ENCODE results near the gene SERPIND1. TPM values are rescaled to one million over a fixed set of nuclear protein-coding genes. Genes with fewer than 3 reads are reported as not detected.
"Not testable (repeated sequence)": the region's sequence is repeated elsewhere in the genome, so short reads cannot be mapped to it uniquely, and the experiment has no call there.

The SERPIND1 gene, protein sequence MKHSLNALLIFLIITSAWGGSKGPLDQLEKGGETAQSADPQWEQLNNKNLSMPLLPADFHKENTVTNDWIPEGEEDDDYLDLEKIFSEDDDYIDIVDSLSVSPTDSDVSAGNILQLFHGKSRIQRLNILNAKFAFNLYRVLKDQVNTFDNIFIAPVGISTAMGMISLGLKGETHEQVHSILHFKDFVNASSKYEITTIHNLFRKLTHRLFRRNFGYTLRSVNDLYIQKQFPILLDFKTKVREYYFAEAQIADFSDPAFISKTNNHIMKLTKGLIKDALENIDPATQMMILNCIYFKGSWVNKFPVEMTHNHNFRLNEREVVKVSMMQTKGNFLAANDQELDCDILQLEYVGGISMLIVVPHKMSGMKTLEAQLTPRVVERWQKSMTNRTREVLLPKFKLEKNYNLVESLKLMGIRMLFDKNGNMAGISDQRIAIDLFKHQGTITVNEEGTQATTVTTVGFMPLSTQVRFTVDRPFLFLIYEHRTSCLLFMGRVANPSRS
- total RNA-seq: 1.6 TPM

DNA sequence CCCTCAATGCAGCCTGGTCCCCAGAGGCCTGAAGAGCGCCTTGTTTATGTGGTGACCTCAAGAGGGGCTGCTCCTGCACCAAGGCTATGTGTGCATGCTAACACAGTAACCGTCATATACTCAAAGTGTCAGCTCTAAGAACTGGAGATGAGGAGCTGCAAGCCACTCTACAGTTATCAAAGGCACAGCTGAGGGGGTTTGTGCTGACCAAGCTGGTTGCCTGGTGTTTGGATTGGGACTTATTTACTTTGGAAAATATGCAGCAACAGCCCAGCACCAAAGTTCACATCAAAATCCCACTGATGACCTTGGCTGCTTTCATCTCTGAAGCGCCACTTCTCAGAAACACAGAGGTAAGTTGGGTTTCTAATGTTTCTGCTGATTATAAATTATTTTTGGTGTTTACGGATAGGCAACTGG is at the start of gene SERPIND1:
Gene SERPIND1 (plus strand): TSS at position 321 of the 420 bp plus-strand sequence. CDS start 5,200 bp downstream, outside the sequence.
- no peak for ATAC-seq
- intact Hi-C loops (cut with DNase I): no loop called here
- no peak for DNase-seq (ENCODE audit: low spot score)

DNA sequence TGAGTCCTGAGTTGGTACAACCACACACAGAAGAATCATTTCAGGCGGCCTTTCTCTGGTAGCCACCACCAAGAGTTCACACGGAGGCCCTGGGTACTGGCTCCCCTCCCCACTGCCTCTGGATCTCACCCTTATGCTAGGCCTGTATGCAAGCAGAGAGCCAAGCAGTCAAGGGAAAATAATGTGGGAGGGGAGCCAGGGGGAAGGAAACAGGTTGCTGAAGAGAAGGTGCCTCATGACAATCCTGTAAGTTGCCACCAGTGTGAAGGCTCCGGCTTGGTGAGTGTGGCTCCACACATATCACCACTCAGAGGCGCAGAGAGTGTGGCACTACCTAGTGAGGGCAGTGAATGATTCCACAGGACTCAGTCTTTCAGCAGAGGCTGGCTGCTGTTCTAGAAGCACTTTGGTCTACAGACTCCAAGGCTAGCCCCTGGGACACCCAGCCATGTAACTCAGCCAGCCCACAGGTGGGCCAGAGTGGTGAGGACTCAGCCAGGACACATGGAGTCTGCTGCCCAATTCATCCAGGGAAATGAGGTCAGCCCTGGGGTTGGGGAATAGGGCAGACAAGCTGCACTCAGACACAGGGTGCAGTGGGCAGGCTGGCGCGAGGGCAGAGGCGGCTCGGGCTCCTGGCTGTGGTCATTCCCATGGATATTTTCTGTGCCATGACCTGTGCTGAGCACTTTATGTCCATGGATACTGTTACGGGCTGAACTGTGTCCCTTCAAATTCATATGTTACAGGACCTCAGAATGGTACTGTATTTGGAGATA is 49.0 kb upstream of the SERPIND1 start:
- DNase-seq (ENCODE audit: low spot score) (no peak), ATAC-seq (no peak)
- intact Hi-C loops (cut with DNase I): no loop called here

DNA sequence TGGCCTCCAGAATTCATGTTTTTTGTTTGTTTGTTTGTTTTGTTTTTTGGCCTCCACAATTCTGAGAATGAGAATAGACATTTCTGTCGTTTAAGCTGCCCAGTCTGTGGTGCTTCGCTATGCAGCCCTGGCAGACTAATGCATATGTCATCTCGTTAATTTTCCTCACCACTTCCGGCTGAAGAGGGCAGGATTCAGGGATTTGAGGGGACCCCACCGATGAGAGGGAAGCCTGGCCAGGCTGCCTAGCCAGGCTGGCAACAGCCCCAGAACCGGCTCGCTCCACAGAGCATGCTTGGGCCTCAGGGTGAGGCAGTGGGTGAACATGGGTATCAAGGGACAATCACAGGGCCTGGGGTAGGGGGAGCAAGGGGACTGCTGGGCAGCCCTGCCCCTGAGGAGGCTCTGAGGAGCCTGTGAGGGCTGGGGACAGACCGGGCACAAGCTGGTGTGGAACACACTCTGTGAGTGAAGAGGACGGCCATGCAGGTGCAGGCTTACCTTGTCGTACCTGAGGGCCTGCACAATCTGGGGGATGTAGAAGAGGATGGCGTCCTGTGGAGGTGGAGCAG is 47.8 kb upstream of the SERPIND1 start:
- ATAC-seq: no peak
- intact Hi-C loops (cut with DNase I): no loop called here
- no peak for DNase-seq (ENCODE audit: low spot score)

DNA sequence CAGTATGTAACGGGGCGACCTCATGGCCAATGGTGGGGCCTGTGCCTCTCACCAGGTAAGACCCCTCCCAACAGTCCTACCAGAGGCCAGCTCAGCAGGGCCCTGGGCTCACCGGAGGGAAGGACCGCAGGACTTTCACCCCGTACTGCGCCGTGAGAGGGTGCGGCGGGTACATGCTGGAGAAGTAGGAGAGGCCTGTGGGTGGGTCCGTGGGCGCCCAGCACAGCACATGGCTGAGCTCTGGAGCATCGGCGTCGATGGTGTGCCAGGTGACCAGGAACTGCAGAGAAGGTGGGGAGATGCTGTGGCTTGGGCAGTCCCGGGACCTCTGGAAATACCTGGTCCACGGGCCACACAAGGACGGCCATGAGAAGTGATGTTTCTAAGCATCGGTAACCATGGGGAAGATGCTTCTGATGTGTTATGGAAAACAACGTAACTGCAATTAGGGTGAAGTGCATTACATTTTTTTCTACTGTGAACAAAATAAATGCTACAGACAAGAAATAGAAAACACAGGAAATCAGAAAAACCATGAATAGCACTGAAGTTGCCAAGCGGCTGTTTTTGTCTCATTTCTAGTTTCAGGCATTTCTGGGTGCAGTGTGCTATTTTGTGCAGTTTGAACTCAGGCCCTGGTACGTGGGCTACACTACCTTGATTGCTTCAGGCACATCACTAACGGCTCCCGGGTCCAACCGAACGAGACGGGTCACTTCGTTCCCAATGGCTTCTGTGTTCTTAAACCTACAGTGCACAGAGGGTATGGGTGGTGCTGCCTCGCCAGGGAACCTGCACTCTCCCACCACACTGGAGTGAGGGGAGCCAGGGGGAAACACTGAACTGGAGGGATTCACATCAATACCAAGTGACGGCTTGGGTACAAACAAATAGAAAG is 46.5 kb upstream of the SERPIND1 start:
- no peak for ATAC-seq

DNA sequence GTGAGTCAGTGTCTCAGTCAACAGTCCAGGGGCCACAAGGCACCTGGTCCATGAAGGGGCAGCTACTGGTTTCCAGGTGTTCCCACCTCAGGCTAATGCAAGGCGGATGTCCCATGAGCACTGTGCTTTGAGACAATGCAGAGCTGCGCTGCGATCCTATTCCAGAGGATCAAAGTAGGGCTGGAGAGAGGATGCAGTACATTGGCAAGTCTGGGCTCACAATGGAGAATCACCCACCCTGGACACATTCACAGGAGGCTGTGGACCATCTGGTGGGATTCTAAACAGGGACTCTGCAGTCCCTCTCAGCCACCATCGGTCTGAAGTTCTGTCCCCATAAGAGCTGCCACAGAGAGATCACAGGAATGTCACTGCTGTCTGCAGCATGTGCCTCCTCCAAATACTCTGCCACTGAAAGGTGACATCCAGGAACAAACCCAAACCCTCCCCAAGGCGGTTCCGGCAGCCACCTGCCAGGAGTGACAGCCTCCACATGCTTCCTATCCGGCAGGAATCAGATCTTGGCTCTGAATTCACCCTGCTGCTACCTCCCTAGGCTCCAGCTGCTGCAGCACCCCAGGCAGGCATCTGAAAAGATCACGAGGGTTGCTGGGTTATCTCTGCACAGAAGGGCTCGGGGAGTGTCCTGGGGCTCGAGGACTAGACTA is 45.3 kb upstream of the SERPIND1 start:
- DNase-seq (ENCODE audit: low spot score): no peak
- ATAC-seq: no peak
- intact Hi-C loops (cut with DNase I): no loop called here

More for the DNA sequence above, 46.5 kb upstream of the SERPIND1 start:
- intact Hi-C loops (cut with DNase I): no loop called here
- DNase-seq (ENCODE audit: low spot score): no peak

DNA sequence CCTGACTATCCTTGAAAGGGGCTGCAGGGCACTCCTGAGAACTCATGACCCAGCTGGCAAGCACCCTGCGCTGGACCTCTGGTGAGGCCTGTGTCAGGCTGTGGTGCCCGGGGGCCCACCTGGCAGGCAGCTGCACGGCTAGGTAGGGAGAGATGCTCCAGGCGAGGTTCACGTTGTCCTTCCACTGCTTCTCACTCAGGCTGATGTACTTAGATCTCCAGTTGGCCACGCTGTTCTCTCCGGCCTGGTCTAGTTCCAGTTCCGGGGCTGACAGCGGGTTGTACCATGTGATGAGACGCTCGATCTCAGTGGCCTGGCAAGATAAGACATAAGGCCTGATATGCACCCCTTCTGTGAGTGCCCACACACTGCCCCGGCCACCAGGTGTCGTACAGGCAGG is 44.7 kb upstream of the SERPIND1 start:
- ATAC-seq: no peak
- intact Hi-C loops (cut with DNase I): no loop called here
- DNase-seq (ENCODE audit: low spot score): no peak

DNA sequence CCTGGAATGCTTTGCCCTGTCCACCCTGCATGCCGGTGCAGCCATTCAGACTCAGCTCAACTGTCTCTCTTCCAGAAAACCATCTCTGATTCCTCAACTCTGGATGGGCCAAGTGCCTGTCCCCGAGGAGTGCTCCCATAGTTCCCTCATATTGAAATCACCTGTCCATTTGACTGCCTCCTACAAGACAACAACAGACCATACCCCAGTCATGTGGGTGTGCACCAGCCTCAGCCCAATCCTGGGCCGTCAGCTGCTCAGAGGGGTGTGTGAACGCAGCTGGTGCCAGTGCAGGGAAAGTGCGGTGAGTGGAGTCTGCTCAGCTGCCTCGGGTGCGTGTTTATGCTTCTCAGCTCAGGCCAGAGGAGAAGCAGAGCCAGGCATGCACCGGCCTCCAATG is 41.5 kb upstream of the SERPIND1 start:
- ATAC-seq; DNase-seq (ENCODE audit: low spot score); intact Hi-C loops (cut with DNase I): not testable (repeated sequence)

DNA sequence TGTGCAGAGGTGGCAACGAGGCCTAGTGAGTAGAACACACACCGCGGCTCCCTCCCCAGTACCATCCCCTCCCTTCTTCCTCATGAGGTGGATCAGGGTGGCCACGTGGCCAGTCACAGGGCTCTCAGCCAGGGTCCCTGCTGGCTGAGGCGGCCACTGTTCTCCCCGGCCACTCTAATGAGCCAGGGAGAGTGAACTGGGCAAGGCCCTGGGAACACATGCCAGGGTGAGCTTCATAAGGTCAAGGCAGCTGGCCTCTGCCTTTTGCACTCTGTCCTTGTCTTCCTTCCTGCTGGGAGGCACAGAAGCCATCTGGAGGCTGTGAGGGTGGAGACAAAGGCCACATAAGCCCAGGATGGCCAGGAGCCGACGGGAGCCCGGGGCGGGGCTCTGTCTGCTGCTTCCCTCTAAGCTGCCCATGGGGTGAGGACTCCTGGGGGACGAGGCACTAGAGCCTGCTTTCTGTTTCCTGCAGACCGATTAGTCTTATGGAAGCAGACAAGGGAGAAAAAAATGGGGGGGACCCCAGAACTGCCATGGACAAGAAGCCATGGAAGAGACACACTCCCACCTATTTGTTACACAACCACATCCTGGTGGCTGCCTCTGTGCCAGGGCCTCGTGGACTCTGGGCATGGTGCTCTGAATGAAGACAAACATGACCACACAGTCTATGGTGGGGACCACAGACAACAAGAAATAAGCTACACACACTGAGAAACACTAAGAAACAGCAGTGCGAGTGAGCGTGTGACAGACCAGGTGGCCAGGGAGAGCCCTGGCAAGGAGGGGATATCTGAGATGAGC is 38.4 kb upstream of the SERPIND1 start:
- ATAC-seq: peak; percentile 44
- DNase-seq (ENCODE audit: low spot score); intact Hi-C loops (cut with DNase I): not testable (repeated sequence)

DNA sequence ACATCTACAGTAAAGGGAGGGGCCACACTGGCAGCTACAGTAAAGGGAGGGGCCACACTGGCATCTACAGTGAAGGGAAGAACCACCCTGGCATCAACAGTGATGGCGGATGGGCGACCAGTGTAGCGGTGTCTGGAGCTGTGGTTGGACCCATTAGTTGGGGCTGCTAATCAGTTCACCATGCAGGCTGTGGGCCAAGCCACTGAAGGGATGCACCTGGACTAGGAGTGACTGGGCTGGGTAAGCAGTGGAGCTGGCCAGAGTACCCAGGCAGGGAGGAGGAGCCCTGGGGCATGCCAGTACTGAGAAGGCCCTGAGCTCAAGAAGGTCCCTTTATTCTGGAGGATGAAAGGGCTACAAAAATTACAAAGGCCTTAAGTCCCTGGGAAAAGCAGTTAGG is 37.0 kb upstream of the SERPIND1 start:
- DNase-seq (ENCODE audit: low spot score); ATAC-seq; intact Hi-C loops (cut with DNase I): not testable (repeated sequence)

DNA sequence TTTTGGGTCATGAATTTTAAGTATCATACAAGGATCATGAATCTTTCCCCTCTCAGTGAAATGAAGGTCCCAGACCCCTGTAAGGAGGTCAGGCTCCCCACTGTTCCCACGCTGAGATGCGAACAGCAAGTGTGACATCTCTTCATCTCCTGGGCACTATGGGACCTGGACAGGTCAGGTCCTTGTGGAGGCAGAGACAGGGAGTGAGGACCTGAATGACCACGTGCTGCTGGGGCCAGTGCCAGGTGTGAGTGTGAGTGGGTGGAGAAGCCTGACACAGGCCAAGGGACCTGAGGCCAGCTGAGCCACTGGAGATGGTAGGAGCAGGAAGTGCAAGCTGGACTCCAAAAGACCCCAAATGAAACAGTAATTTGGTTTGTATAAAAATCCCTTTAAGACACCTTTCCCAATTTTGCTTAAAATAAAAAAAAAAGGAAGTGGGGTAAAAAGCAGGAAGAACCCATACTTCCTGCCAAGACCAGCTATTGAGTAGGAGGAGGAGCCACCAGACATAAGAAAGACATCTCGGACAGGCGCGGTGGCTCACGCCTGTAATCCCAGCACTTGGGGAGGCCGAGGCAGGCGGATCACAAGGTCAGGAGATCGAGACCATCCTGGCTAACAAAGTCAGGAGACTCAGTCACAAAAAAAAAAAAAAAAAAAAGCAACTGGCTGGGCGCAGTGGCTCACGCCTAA is 35.4 kb upstream of the SERPIND1 start:
- no peak for ATAC-seq
- no peak for DNase-seq (ENCODE audit: low spot score)
- intact Hi-C loops (cut with DNase I): no loop called here

DNA sequence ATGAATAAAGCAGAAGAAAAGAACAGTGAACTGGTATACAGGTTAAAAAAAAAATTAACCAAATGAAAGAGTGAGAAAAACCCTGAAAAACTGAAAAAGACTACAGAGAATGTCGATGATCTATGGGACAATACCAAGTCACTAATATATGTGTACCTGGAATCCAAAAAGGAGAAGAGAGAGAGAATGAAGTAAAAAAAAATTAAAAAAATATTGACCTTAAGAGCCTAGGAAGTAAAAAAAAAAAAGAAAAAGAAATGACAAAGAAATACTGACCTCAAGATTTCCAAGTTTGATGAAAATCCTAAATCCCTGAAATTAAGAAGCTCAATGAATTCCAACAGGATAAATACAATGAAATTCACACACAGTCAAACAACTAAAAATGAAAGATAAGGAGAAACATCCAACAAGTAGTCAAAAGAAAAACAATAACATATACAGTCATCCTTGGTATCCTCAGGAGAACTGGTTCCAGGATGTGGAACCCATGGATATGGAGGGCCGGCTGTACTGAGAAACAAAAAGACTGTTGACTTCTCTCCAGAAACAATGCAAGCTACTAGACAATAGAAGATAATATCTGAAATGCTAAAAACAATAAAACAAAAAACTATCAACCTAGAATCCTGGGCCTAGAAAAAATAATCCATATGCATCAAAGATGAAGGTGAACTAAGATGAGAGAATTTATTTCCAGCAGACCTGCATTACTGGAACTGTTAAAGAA is 33.5 kb upstream of the SERPIND1 start:
- DNase-seq (ENCODE audit: low spot score) (no peak), ATAC-seq (no peak)
- intact Hi-C loops (cut with DNase I): no loop called here

DNA sequence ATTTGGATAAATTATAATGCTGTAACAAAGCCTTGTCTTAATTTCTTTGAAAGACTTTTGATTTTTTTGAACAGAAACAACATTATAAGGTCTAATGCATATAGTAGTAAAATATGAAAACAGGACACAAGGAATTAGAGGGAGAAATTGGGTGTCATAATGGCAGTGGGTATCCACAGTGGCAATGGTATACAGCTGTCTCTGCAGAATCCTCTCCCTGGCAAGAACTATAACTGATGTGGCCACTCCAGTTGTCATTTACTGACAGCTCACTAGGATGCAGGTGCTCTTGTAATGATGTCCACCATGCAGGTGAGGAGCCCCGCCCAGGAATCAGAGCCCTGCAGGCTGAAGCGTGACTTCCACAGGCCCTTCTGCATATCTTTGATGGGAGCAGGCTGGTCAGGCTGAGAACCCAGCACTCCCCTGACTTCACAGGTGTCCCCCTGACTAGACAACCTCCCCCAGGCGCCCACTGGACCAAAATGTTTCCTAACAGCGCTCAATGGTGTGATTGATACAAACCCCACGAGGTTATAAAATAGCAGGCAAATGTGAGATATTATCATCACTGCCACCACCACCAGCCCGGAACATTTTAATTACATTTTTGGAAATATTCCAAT is 32.8 kb upstream of the SERPIND1 start:
- ATAC-seq (no peak), DNase-seq (ENCODE audit: low spot score) (no peak)
- intact Hi-C loops (cut with DNase I): no loop called here

DNA sequence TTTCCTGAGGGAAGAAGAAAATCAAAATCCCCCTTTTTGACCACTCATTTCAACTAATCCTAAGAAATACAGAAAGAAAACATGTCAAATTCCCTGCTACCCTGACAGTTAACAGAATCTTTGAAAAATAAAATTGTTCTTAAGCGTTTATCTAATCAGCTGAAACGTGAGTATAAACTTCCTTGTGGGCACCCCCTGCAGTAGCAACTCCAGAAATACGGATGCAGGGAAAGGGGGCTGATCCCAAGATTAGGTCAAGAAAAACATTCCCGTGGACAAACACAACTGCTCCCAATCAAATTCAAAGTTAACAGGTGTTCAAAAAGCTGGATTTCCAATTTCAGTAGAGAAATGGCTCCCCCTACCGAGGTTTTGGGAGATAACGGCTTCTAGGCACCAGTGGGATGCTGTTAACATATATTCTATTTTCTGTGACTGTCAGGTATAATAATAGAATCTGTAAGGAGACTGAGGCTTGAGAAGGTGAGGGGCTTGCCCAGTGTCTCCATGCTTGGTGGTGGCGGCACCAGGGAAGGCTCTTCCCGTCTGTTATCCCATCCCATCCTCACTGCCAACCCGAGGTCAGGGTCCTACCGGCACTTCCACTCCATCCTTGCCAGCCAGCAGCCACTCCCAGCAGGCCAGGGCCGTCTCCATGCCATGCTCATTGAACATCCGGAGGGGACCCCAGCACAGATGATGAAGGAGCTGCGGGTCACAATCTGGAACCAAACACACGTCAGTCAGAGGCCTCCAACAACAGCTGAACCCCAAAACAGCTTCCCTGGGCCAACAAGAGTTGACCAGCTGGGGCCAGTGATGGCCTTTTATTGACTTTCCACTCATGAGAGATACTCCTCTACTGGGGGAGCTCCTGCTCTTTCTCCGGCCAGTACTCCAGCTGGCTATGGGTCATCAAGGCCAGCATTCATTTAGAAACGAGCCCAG is 32.0 kb upstream of the SERPIND1 start:
- ATAC-seq (no peak), DNase-seq (ENCODE audit: low spot score) (no peak)
- intact Hi-C loops (cut with DNase I): no loop called here

DNA sequence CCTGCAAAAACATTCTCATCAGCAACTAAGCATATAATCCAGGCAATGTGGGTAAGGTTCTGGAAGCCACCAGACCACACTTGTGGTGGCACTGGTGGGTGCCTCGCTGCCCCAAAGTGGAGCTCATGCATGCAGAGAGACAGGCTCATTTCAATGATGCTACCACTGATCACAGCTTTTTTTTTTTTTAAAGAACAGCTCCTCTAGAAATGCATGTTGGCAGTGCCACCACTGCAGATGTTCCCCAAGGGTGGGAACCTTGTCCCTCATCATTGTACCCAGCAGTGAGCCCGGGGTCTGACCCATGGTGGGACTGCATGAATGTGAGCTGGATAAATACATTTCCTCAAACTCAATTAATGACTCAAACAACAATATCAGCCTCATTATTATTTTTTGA is 31.1 kb upstream of the SERPIND1 start:
- intact Hi-C loops (cut with DNase I): no loop called here
- DNase-seq (ENCODE audit: low spot score) (no peak), ATAC-seq (no peak)

DNA sequence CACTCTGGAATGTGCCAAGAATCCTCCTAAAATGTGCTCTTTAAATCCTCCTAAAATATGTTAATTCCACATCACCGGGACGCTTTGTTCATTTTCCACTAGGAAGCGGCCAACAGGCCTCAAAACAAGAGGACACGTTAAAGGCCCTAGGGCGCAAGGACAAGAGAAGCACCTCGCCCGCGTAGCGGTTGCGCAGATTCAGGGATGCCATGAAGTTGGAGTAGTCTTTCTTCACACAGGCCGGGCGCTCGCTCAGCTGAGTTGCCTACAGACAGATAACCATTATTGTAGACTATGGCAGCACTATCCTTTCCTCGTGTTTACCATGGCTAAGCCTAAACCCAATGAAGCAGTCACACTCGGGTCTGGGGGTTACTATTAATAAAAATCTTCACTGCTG is 29.5 kb upstream of the SERPIND1 start:
- ATAC-seq: no peak
- DNase-seq (ENCODE audit: low spot score): no peak
- intact Hi-C loops (cut with DNase I): no loop called here
